Measurements from ENCODE around the gene ZNF598. TPM values are rescaled to one million over a fixed set of nuclear protein-coding genes. Genes with fewer than 3 reads are reported as not detected.

The ZNF598 gene
- total RNA-seq, 3 donors from 2014 or later = 16.0 to 25.2 (median 22.2) TPM

DNA sequence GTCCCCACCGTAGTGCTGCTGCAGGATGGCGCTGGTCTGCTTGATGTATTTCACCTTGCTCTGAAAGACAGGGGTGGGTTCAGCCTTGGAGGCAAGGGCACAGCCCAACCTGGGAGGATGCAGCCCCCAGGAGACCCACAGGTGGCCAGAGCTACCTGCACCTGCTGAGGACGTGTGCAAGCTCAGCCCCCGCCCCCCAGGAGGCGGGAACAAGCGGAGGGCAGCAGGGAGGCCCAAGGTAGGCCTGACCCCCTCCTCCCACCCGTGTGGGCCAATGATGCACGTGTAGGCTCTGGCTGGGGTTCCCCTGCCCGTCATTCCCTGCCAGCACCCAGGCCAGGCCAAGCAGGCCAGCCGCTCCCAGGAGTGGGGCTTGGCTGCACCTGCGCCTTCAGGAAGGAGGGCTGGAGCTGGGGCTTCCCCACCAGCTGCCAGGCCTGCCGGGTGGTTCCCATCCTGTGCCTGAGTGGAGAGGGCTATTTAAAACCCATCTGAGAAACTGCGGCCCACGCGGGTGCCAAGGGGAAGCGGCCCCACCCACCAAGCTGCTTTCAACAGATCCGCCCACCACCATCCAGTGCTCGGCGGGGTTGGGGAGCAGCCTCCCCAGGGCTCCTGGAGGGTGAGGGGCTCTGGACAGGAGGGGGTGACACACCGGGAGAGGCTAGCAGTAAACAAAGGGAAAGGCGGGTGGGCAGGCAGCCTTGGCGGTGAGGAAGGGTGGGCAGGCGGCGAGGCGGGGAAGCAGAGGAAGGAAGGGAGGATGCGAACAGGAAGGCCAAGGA, 34.2 kb upstream of the ZNF598 start:
- intact Hi-C loops (cut with DNase I; ENCODE audit: low total_unique reads) = no loop called here
- peaks cover 10 to 13% of the 10 kb centered on the region in 2 donors for H3K4me1 ChIP-seq
- no peak overlapping the region for H3K4me3 ChIP-seq
- H3K9me3 ChIP-seq = no peaks in the 10 kb centered on the region
- no peaks in the 10 kb centered on the region for H3K36me3 ChIP-seq
- no peak for DNase-seq (ENCODE audit: low spot score in 2 of 2)
- H3K27ac ChIP-seq = peak overlapping the region in 1 of 2 donors; percentile 32
- H3K27me3 ChIP-seq = no peaks in the 10 kb centered on the region
- TF ChIP-seq POLR2A (IDR thresholded peaks at IDR 0.05) = no peak
- TF ChIP-seq, protein P1, sequence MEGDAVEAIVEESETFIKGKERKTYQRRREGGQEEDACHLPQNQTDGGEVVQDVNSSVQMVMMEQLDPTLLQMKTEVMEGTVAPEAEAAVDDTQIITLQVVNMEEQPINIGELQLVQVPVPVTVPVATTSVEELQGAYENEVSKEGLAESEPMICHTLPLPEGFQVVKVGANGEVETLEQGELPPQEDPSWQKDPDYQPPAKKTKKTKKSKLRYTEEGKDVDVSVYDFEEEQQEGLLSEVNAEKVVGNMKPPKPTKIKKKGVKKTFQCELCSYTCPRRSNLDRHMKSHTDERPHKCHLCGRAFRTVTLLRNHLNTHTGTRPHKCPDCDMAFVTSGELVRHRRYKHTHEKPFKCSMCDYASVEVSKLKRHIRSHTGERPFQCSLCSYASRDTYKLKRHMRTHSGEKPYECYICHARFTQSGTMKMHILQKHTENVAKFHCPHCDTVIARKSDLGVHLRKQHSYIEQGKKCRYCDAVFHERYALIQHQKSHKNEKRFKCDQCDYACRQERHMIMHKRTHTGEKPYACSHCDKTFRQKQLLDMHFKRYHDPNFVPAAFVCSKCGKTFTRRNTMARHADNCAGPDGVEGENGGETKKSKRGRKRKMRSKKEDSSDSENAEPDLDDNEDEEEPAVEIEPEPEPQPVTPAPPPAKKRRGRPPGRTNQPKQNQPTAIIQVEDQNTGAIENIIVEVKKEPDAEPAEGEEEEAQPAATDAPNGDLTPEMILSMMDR (IDR thresholded peaks at IDR 0.05) = no peak
- no peak for TF ChIP-seq POLR2AphosphoS5 (IDR thresholded peaks at IDR 0.05)

DNA sequence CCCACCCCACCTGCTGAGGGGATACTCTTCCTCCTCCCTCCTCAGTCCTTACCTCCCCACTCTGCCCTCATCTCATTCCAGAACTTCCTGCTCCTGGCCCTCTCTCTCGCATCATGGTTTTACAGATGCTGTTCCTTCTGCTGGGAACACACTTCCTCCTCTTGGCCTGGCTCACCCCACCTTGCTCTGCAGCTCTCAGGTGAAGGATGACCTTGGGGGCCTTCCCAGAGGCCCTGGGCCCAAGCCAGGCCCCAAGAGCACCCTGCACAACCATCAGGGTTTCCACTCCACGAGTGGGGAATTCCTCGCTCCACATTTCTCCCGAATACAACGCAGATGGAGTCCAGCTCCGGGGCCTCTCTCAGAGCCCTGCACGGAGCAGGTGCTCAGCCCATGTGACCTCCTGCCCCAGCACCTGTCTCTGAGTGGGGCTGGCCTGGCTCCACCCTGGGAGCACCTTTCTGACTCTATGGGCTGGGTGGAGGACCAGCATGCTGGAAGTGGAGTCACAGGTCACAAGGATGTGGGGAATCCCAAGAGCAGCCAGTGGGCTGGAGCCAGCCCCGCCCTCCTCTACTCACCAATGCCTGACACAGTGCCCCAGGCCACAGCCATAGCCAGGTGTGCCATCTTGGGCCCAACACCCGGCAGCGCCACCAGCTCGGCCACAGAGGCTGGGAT, 33.5 kb upstream of the ZNF598 start:
- Histone ChIP-seq H3K27me3 (no peaks in the 10 kb centered on the region), H3K27ac (peak overlapping the region in 1 of 2 donors; percentile 58), H3K9me3 (no peaks in the 10 kb centered on the region), H3K4me3 (no peak overlapping the region), H3K36me3 (no peaks in the 10 kb centered on the region), H3K4me1 (peaks cover 6 to 15% of the 10 kb centered on the region in 2 donors)
- TF ChIP-seq POLR2AphosphoS5 (IDR thresholded peaks at IDR 0.05) (no peak), POLR2A (IDR thresholded peaks at IDR 0.05) (no peak)
- TF ChIP-seq, protein P1 (IDR thresholded peaks at IDR 0.05) = no peak
- intact Hi-C loops (cut with DNase I; ENCODE audit: low total_unique reads) = no loop called here
- no peak for DNase-seq (ENCODE audit: low spot score in 2 of 2)

DNA sequence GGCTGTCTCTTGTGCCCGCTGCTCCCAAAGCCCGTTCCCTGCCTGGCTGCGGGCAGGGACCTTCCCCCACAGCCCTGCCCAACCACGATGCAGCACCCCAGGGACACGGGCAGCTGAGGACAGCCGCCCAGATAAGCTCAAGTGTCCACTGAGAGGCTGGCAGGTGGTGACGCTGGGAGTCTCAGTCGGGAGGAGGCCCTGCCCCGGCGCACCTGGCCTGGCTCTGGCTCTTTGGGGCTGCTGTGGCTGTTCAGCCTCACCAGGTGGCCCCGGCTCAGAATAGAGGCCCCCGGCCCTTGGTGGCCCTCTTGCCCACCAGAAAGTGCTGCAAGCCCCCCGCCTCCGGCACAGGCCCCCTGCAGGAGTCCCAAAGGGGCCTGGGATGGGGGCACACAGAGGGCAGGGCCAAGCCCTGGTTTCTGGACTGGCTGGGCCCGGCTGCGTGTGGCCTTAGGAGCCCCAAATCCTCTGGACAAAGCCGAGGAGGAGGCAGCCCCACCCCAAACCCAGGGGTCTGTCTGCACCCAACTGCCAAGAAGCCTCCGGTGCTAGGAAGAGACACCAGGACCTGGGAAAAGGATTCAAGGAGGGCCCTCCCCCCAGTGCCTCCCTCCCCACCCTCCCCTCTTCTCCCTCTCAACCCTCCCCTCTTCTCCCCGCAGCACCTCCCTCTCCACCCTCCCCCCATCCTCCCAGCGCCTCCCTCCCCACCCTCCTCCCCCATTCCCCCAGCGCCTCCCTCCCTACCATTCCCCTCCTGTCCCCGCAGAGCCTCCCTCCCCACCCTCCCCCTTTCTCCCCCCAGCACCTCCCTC, 32.8 kb upstream of the ZNF598 start:
- Histone ChIP-seq H3K4me3 (no peak overlapping the region), H3K27ac (peak overlapping the region; percentile 40 to 58), H3K27me3 (no peaks in the 10 kb centered on the region), H3K9me3 (no peaks in the 10 kb centered on the region), H3K36me3 (no peaks in the 10 kb centered on the region), H3K4me1 (peaks cover 6 to 14% of the 10 kb centered on the region in 2 donors)
- TF ChIP-seq POLR2A (IDR thresholded peaks at IDR 0.05) (no peak), POLR2AphosphoS5 (IDR thresholded peaks at IDR 0.05) (no peak)
- TF ChIP-seq, protein P1 (IDR thresholded peaks at IDR 0.05) = no peak
- intact Hi-C loops (cut with DNase I; ENCODE audit: low total_unique reads) = no loop called here
- DNase-seq (ENCODE audit: low spot score in 2 of 2) = no peak

DNA sequence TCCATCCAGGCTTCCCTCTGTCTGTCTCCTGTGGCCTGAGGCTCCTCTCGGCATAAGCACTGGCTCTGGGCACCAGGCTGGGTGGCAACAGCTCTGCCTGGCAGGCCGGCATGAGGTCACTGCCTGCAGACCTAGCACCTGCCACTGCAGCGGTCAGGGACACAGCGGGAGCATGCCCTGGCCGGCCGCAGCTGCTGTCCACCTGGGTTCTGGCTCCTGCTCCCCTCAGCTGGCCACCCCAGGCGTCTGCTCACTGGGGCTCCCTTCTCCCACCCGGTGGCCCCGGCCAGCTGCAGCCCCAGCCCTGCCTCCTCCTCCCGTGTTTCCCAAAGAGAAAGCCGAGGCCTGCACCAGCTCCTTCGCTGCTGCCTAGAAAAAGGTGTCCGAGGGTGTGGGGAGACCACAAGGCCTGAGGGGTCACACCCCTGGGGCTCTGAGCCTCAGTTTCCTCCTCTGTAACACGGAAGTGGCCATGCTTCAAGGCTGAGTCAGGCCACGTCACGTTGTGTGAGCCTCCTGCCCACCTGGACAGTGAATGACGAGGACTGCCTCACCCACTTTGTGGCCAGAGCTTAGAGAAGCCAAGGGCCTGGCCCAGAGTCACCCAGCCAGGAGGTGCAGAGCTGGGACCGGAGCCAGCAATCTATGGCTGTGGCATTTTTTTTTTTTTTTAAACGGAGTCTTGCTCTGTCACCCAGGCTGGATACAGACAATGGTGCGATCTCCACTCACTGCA, 31.3 kb upstream of the ZNF598 start:
- intact Hi-C loops (cut with DNase I; ENCODE audit: low total_unique reads) = no loop called here

More for the DNA sequence above, 31.3 kb upstream of the ZNF598 start:
- Histone ChIP-seq H3K27me3 (no peaks in the 10 kb centered on the region), H3K4me1 (peaks cover 7 to 19% of the 10 kb centered on the region in 2 donors), H3K36me3 (no peaks in the 10 kb centered on the region), H3K27ac (peak overlapping the region; percentile 92 to 93), H3K4me3 (no peak overlapping the region), H3K9me3 (no peaks in the 10 kb centered on the region)
- TF ChIP-seq, protein P1 (IDR thresholded peaks at IDR 0.05) = no peak
- TF ChIP-seq POLR2AphosphoS5 (IDR thresholded peaks at IDR 0.05) = no peak
- no peak for TF ChIP-seq POLR2A (IDR thresholded peaks at IDR 0.05)
- no peak for DNase-seq (ENCODE audit: low spot score in 2 of 2)

All from breast epithelium (tissue), 4 donors.